Stimulated activated CD4-positive, alpha-beta T cell treated with anti-CD3 and anti-CD28 coated beads, Interleukin-1b, Interleukin-23, amount 100 ng/mL, for 1 hour (primary cell): ENCODE measurements around the gene FOXO6.

Source experiments
- DNase-seq, 2 donors: peaks; one replicate each; pipeline ENCODE4 v3.0.0-alpha.2; 2020; ENCODE audit warnings: low read depth in 2 of 2

The FOXO6 gene

GRCh38 chr1:41383094-41383852 lies 22.0 kb downstream of the FOXO6 start:
- DNase-seq: peak in 1 of 2 donors; percentile 14

- DNase-seq: no peak
Measured at GRCh38 chr1:41384579-41384978, 23.3 kb downstream of the FOXO6 start.

- DNase-seq: no peak
Measured at GRCh38 chr1:41385398-41386195, 24.4 kb downstream of the FOXO6 start.

- DNase-seq: no peak
Measured at GRCh38 chr1:41386196-41386663, 25.0 kb downstream of the FOXO6 start.

- no peak for DNase-seq
Measured at GRCh38 chr1:41387667-41388091, 26.4 kb downstream of the FOXO6 start.

- no peak for DNase-seq
Measured at GRCh38 chr1:41388510-41388909, 27.3 kb downstream of the FOXO6 start.

GRCh38 chr1:41389009-41389408 lies 27.8 kb downstream of the FOXO6 start:
- DNase-seq: no peak

GRCh38 chr1:41390166-41390565 lies 28.9 kb downstream of the FOXO6 start:
- no peak for DNase-seq

GRCh38 chr1:41390573-41390972 lies 29.3 kb downstream of the FOXO6 start:
- DNase-seq: no peak

- no peak for DNase-seq
Measured at GRCh38 chr1:41391834-41392527, 30.7 kb downstream of the FOXO6 start.

GRCh38 chr1:41392528-41392924 lies 31.3 kb downstream of the FOXO6 start:
- no peak for DNase-seq

- DNase-seq: no peak
Measured at GRCh38 chr1:41393716-41394368, 32.6 kb downstream of the FOXO6 start.

- DNase-seq: no peak
Measured at GRCh38 chr1:41394369-41394744, 33.1 kb downstream of the FOXO6 start.

- no peak for DNase-seq
Measured at GRCh38 chr1:41394959-41395956, 34.0 kb downstream of the FOXO6 start.

- no peak for DNase-seq
Measured at GRCh38 chr1:41396084-41396483, 34.9 kb downstream of the FOXO6 start.

GRCh38 chr1:41397020-41397419 lies 35.8 kb downstream of the FOXO6 start:
- no peak for DNase-seq

- no peak for DNase-seq
Measured at GRCh38 chr1:41397753-41398330, 36.6 kb downstream of the FOXO6 start.

GRCh38 chr1:41399145-41399795 lies 38.0 kb downstream of the FOXO6 start:
- DNase-seq: no peak

GRCh38 chr1:41400225-41400624 lies 39.0 kb downstream of the FOXO6 start:
- no peak for DNase-seq

- DNase-seq: no peak
Measured at GRCh38 chr1:41401899-41402298, 40.7 kb downstream of the FOXO6 start.
